GM18951 (cell line): ENCODE measurements around the gene ELAC1.
"Not testable (repeated sequence)": the region's sequence is repeated elsewhere in the genome, so short reads cannot be mapped to it uniquely, and the experiment has no call there.

Experiments
- POLR2A ChIP-seq: IDR thresholded peaks from 4 replicates; pipeline ENCODE4 v1.6.1; 2011; ENCODE audit warnings: mild to moderate bottlenecking; ENCODE audit not compliant: insufficient read length, insufficient read depth; ENCODE audit errors: extremely low read depth
- in situ Hi-C: fragments of 300-500 bp; cut with MboI; formaldehyde crosslinking; loops from one replicate; pipeline ENCODE4 v1.12.0; 2022; ENCODE audit warnings: low sequenced_read_pairs, mixed read lengths, inconsistent platforms; ENCODE audit not compliant: unreplicated experiment

Gene ELAC1, protein sequence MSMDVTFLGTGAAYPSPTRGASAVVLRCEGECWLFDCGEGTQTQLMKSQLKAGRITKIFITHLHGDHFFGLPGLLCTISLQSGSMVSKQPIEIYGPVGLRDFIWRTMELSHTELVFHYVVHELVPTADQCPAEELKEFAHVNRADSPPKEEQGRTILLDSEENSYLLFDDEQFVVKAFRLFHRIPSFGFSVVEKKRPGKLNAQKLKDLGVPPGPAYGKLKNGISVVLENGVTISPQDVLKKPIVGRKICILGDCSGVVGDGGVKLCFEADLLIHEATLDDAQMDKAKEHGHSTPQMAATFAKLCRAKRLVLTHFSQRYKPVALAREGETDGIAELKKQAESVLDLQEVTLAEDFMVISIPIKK

DNA sequence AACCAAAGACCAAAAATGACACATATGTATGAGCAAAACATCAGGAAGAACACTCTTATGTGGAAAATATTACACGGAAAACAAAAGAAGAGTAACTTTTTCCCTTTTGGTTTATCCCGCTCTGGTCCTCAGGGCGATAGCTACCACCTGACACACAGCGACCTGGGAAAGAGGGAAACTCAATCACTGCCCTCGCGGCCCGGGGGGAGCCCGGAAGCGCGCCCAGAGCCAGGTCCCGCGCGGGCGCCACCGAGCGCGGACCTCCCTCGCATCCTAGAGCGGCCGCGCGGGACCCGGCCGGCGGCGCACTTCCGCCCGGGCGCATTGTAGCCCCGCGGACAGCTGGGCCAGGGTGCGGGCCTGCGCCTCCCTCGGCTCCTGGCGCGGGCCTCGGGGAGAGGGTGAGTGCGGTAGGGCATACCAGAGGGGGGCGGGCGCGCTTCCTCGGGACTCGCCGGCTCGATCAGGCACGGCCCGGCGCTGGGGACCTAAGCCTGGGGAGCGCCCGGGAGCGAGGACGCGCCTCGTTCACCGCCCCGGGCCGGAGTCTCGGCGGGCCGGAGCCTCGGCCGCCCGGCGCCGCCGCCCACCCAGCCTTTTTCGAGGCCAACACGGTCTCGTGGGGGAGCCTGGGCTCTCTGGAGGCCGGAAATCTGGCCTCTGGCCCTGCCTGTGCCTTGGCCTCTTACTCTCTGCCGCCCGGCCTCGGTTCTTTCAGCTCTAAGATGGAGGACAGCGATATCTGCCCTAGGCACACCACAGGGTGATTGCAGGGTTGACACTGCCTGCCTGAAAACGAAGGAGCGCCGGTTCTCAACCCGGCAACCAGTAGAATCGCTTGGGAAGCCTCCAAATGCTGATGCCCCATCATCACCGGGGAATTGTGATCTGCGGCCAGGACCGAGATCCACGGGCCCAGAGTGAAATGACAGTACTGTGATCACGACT is at the start of gene ELAC1:
TSS of gene ELAC1 (plus strand) at position 327 of the 948 bp plus-strand sequence. CDS start 6,365 bp downstream, outside the sequence.
- peak; percentile 97 for TF ChIP-seq POLR2A
- in situ Hi-C loops, result no loop called here

DNA sequence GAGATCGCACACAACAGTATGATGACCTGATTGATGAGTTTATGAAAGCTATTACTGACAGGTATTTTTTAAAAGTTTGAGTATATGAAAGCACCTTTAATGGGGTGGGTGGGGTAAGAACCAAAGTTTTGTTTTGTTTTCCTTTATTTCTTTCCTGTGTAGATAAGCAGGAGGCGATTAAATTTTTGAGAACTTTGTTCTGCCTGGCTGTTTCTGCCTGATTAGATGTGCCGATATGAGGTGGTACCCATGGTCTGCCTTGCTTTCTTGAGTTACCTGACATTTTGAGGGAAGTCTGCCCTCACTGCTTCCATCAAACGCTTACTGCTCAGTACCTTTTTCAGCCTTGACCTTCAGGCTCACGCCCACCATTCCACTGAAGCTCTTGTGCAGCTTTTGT is 49.7 kb upstream of the ELAC1 start:
- in situ Hi-C loops, result no loop called here
- TF ChIP-seq POLR2A, result no peak

DNA sequence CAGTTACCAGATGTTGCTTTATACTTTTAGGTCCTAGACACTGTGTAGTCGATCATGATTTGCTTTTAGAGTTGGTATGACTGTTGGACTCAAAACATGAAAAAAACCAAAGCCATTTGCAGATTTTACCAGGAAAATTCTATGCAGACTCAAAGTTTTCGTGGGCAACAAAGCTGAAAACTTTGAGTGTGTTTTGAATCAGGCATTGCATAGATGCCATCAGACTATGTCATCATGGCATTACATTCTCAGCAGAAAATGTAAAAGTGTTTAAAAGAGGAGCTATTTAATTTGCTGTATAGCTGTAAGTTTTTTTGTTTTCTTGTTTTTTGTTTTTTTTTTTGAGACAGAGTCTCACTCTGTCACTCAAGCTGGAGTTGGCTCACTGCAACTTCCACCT is 43.5 kb upstream of the ELAC1 start:
- no peak for TF ChIP-seq POLR2A
- in situ Hi-C loops, result no loop called here

DNA sequence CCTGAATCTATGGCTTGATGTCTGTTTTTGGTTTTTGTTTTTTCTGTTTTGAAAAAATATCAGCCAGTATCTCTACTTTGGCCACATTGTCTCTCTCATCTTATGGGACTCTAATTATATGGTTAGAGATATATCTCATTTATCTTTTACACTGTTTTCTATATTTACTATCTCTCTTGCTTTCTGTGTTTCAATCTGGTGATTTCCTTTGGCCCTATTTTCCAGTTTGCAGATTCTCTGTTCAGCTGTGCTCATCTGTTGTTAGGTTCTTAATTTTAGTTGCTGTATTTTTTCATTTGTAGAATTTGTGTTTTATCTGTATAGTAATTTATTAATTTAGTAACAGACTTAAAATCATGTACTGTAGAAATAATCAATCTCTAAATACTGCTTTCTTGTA is 41.3 kb upstream of the ELAC1 start:
- no peak for TF ChIP-seq POLR2A
- in situ Hi-C loops, result no loop called here

DNA sequence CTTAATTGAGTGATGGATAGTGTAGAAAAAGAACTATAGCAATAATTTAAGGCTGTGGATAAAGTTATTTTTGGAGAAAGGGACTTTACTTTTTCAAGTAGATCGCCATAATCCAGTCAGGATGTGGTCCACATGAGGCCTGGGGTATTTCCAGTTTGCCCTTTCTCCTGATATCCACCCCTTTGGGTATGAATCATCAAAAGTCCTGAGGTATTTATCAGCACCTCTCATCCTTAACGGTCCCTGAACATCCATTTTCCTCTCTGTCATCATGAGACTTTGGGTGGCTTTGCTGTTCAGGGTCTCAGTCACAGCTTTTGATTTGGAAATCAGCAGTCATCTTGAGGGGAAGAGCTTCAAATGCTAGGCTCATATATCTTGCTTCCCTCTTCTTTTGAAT is 39.3 kb upstream of the ELAC1 start:
- in situ Hi-C loops, result no loop called here
- TF ChIP-seq POLR2A, result no peak

DNA sequence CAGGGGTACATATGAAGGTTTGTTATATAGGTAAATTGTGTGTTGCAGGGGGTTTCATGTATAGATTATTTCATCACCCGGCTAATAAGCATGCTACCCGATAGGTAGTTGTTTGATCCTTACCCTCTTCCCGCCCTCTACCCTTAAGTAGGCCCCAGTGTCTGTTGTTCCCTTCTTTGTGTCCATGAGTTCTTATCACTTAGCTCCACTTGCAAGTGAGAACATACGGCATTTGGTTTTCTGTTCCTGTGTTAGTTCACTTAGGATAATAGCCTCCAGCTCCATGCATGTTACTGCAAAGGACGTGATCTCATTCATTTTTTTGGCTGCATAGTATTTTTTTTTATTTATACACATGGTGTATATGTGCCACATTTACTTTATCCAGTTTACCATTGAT is 34.2 kb upstream of the ELAC1 start:
- no peak for TF ChIP-seq POLR2A

DNA sequence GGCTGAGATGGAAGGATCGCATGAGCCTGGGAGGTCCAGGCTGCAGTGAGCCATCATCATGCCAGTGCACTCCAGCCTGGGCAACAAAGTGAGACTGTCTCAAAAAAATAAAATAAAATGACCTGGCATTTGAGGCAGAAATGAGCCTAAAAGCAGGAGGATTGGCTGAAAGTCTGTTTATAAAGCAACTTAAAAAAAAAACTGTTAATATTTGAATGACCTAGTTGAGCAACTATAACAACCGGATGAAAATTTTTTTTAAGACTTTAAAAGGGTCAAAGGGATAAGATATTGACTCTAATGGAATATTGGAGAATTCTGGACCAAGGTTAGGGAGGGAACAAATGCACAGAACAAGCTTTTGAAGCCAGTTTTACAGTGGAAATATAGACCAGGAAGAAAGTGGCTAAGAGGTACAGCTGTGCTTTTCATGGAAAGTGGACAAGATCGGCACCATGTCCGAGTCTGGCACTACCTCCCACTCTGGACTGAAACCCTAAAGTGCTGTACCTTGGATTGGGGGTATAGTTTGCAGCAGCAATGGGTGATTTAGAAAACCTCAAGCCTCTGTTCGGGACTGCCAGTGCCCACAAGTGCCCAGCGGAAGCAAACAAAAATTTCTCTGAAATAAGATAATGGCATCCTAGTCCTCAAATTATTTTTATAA is 33.2 kb upstream of the ELAC1 start:
- TF ChIP-seq POLR2A, result no peak
- in situ Hi-C loops, result no loop called here

More for the DNA sequence above, 34.2 kb upstream of the ELAC1 start:
- in situ Hi-C loops, result no loop called here

DNA sequence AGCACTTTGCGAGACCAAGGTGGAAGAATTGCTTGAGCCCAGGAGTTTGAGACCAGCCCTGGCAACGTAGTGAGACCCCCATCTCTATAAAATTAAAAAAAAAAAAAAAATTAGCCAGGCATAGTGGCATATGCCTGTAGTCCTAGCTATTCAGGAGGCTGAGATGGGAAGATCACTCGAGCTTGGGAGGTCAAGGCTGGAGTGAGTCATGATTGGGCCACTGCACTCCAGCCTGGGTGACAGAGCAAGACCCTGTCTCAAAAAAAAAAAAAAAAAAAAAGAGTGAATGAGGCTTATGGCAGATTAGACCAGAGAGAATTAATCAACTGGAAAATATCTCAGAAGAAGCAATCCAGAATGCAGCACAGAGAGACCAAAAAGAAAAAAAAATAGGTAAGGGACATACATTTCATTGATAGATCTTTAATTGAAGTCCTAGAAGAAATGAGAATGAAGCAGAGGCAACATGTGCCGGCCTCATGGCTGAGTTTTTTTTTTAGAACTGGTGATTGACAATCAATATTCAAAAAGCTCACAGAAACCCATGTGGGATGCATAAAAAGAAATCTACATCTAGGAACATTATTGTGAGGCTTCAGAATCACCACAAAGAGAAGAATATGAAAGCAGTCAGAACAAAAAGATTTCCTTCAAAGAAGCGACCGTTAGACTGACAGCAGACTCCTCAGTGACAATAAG is 32.2 kb upstream of the ELAC1 start:
- no peak for TF ChIP-seq POLR2A
- in situ Hi-C loops, result no loop called here

DNA sequence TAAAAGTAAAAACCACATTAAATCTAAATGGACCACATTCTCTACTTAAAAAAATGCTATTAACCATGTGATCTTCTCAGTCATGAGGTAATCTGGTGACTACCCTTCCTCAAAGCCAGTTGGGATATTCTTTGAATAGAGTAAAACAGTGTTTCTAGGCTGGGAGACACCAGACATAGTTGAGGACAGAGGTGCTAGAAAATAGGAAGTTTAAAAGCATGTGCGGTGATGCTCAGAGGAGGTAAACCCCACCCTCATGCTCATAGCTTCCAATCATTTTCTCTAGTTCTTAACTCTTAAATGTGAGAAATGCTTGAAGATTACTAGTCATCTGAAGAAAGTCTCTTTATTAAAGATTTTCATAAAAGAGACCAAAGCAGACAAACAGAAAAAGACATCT is 30.7 kb upstream of the ELAC1 start:
- no peak for TF ChIP-seq POLR2A
- in situ Hi-C loops, result no loop called here

DNA sequence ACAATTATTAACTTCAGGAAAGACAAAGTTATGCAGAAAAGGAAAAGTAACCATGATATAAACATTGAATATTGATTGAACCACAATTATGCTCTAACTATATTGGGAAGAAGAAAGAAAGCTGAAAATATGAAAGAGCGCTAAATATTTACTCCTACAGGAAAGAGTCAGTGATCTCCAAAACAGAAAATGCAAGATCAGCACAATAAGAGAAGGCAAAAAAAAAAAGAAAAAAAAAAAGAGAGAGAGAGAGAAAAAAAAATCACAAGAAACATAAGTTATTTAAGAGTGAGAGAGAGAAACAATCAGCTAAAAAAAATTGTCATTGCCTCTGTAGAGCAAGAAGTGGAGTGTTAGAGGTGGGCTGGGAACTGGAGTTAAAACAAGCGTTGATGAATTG is 28.9 kb upstream of the ELAC1 start:
- TF ChIP-seq POLR2A, result no peak
- in situ Hi-C loops, result no loop called here

DNA sequence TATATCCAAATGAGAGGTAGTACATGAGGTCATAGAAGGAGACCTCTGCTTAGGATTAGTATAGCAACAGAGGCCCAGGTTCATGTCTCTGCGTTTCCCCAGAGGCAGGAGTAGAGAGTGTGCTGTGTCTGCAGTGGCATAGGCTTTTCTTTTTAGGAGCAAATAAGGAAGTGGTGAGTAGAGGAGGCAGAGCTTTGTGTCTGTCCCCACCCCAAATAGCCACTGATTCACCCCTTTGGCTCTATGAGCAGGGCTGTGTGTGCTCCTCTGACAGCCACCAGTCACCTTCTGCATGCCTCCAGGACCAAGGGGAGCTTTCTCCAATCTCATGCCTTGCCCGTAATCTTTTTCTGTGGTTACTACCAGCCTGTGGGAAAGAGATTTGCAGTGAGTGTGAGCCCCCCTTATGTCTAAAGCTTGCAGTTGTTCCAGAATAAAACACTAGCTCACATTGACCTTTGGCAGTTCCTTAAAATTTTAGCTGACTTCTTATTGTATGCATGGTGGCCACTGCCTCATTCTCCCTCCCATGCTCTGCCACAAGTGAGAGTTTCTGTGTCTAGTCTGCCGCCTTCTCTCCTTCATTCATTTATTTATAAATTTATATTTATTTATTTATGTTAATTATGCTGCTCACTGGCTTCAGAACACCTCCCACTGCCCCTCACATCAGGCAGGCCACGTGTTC is 23.5 kb upstream of the ELAC1 start:
- TF ChIP-seq POLR2A, result no peak
- in situ Hi-C loops, result no loop called here

DNA sequence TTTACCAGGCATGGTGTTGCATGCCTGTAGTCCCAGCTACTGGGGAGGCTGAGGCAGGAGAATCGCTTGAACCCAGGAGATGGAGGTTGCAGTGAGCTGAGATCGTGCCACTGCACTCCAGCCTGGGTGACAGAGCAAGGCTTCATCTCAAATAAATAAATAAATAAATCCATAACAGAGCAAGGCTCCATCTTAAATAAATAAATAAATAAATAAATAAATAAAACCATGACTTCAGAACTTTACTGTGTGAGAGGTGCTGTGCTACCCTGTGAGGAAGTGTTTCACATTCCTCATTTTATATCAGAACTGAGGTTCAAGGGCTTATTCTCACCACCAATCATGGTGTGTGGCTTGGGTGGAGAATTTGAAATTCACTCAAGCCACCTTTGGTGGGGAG is 21.9 kb upstream of the ELAC1 start:
- in situ Hi-C loops, result not testable (repeated sequence)
